Astrocyte (in vitro differentiated cells and primary cell): Measurements from ENCODE around the gene SGK1.
"Not testable (repeated sequence)": the region's sequence is repeated elsewhere in the genome, so short reads cannot be mapped to it uniquely, and the experiment has no call there.

Experiments
- EZH2 ChIP-seq: IDR thresholded peaks from 2 replicates; pipeline ENCODE4 v1.6.1; 2012; ENCODE audit warnings: mild to moderate bottlenecking, low read length, inconsistent platforms; ENCODE audit not compliant: insufficient read depth
- TF ChIP-seq, protein P1 (sequence below): IDR thresholded peaks from 2 replicates; pipeline ENCODE4 v1.5.1; 2011; ENCODE audit warnings: low read depth, mild to moderate bottlenecking, inconsistent platforms, low read length, moderate library complexity; ENCODE audit not compliant: insufficient read depth

DNA sequence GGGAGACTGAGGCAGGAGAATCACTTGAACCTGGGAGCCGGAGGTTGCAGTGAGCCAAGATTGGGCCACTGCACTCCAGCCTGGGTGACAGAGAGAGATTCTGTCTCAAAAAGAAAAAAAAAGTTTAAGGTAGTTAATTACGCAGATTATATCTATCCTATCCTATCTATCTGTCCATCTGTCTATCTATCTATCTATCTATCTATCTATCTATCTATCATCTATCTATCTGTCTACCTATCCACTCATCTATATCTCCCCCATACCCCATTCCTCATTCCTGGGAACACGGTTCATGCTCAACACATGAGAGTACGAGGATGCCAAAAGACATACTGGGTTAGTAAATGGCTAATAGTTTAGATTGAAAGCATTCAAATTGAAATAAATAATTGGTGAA, 8.3 kb upstream of the SGK1 start:
- TF ChIP-seq, protein P1, sequence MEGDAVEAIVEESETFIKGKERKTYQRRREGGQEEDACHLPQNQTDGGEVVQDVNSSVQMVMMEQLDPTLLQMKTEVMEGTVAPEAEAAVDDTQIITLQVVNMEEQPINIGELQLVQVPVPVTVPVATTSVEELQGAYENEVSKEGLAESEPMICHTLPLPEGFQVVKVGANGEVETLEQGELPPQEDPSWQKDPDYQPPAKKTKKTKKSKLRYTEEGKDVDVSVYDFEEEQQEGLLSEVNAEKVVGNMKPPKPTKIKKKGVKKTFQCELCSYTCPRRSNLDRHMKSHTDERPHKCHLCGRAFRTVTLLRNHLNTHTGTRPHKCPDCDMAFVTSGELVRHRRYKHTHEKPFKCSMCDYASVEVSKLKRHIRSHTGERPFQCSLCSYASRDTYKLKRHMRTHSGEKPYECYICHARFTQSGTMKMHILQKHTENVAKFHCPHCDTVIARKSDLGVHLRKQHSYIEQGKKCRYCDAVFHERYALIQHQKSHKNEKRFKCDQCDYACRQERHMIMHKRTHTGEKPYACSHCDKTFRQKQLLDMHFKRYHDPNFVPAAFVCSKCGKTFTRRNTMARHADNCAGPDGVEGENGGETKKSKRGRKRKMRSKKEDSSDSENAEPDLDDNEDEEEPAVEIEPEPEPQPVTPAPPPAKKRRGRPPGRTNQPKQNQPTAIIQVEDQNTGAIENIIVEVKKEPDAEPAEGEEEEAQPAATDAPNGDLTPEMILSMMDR, result not testable (repeated sequence)
- not testable (repeated sequence) for TF ChIP-seq EZH2
